CD4-positive, alpha-beta T cell treated with Interleukin-6 at 100 ng/mL for 8 hours (primary cell): ENCODE results near the gene ITFG1.

ENCODE experiments used
- DNase-seq: peaks from one replicate; pipeline ENCODE4 v3.0.0-alpha.2; 2020; ENCODE audit warnings: mixed read lengths, low spot score

ITFG1 gene

GRCh38 chr16:47460711-47461597, at the start of gene ITFG1, which contains the start of gene PHKB:
ITFG1 (minus strand) TSS chr16:47461063; CDS start chr16:47461045, 18 bp downstream.
PHKB (plus strand) TSS chr16:47461331; CDS start chr16:47461351, 20 bp downstream.
- DNase-seq, result peak; percentile 93

- no peak for DNase-seq
Measured at GRCh38 chr16:47507701-47508100, 46.8 kb upstream of the ITFG1 start.

- no peak for DNase-seq
Measured at GRCh38 chr16:47506800-47507199, 45.9 kb upstream of the ITFG1 start.

- no peak for DNase-seq
Measured at GRCh38 chr16:47504599-47504998, 43.7 kb upstream of the ITFG1 start.

- DNase-seq, result no peak
Measured at GRCh38 chr16:47503936-47504335, 43.1 kb upstream of the ITFG1 start.

- no peak for DNase-seq
Measured at GRCh38 chr16:47499700-47500264, 38.9 kb upstream of the ITFG1 start.

GRCh38 chr16:47499080-47499699, 38.3 kb upstream of the ITFG1 start:
- DNase-seq, result no peak

- no peak for DNase-seq
Measured at GRCh38 chr16:47493381-47494337, 32.8 kb upstream of the ITFG1 start.

- DNase-seq, result no peak
Measured at GRCh38 chr16:47492428-47493377, 31.8 kb upstream of the ITFG1 start.

- no peak for DNase-seq
Measured at GRCh38 chr16:47492036-47492427, 31.2 kb upstream of the ITFG1 start.

- no peak for DNase-seq
Measured at GRCh38 chr16:47490471-47490870, 29.6 kb upstream of the ITFG1 start.

- no peak for DNase-seq
Measured at GRCh38 chr16:47488051-47488450, 27.2 kb upstream of the ITFG1 start.

GRCh38 chr16:47486856-47487255, 26.0 kb upstream of the ITFG1 start:
- DNase-seq, result no peak

GRCh38 chr16:47483616-47484015, 22.8 kb upstream of the ITFG1 start:
- no peak for DNase-seq

- DNase-seq, result no peak
Measured at GRCh38 chr16:47481698-47482374, 21.0 kb upstream of the ITFG1 start.

GRCh38 chr16:47480410-47480809, 19.5 kb upstream of the ITFG1 start:
- DNase-seq, result no peak

- DNase-seq, result no peak
Measured at GRCh38 chr16:47477679-47478078, 16.8 kb upstream of the ITFG1 start.

GRCh38 chr16:47476654-47477345, 15.9 kb upstream of the ITFG1 start:
- DNase-seq, result no peak

- DNase-seq, result no peak
Measured at GRCh38 chr16:47475786-47476185, 14.9 kb upstream of the ITFG1 start.
